SK-N-MC (cell line): ENCODE results near the gene CD36.

Source experiments
- EZH2 ChIP-seq: fragments of 200-600 bp; sonication (generic); IDR thresholded peaks from one replicate; pipeline ENCODE4 v1.6.1; 2017; ENCODE audit warnings: antibody characterized with exemption
- POLR2AphosphoS5 ChIP-seq: IDR thresholded peaks from 2 replicates; pipeline ENCODE4 v1.6.1; 2012; ENCODE audit warnings: mild to moderate bottlenecking, low read depth, low read length, borderline replicate concordance

DNA sequence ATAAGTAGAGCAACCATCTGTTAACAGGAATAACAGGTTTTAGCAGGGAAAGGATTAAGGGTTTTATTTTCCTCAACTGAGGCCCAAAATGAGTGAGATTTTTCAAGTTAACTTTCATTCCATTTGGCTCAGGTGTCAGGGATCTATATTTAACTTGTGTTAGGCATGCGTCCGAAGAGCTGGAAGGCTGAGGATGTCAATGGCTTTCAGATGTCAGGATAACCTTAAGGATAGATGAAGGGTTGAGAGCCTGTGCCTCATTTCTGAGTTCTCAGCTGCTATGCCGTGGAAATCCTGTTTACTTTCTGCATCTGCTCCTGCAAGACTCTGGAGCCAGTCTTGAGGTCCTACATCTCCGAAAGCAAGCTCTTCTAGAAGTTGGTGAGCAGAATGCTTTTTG is 36.4 kb upstream of the CD36 start:
- TF ChIP-seq POLR2AphosphoS5 (no peak), EZH2 (no peak)
